Fibroblast of mammary gland (primary cell): ENCODE data around the gene HIRIP3.
A peak's percentile ranks its signal among the peaks of the same experiment; 100 is the strongest.
"Not testable (repeated sequence)": the region's sequence is repeated elsewhere in the genome, so short reads cannot be mapped to it uniquely, and the experiment has no call there.

Source experiments
- DNase-seq: peaks from one replicate; pipeline ENCODE4 v3.0.0-alpha.2; 2010; ENCODE audit warnings: low read depth
- H3K4me3 ChIP-seq: 2 replicates; pipeline ENCODE4 v1.5.1; 2011; ENCODE audit warnings: low read depth, mild to moderate bottlenecking, low read length, moderate library complexity; ENCODE audit not compliant: control insufficient read depth
- TF ChIP-seq, protein P1 (sequence below): conservative IDR thresholded peaks from 2 replicates; pipeline ENCODE4 v1.5.1; 2011; ENCODE audit warnings: low read depth, low read length, inconsistent platforms; ENCODE audit not compliant: control insufficient read depth, insufficient read depth

The HIRIP3 gene

DNA sequence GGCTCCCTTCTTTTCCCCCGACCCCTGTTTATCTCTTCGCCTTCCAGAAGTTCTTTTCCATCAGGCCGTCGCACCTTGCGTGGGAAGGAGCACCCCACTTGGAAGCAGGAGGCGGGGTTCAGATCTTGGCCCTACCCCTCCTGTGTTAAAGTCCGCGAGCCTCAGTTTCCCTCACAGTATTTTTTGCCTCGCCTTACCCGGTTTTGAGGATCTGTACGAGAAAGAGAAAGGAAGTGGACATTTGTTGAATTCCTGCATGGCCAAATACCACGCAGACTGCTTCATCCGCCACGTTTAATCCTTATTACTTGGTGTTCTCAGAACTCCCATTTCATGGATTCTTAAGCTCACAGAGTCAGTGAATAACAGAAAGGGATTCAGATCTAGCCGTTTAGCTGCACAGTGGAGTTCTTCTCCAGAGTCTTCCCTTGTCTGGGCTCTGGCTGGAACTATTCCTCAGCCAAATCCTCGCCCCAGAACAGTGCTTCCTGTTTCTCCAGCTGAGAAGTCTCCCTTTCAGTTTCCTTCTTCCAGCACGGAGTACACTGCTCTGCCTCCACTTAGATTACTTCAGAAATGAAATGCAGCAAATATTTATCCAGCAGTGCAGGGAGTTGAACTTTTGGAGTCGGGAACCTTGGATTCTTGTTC, 32.9 kb downstream of the HIRIP3 start:
- DNase-seq = peak; percentile 40
- TF ChIP-seq, protein P1, sequence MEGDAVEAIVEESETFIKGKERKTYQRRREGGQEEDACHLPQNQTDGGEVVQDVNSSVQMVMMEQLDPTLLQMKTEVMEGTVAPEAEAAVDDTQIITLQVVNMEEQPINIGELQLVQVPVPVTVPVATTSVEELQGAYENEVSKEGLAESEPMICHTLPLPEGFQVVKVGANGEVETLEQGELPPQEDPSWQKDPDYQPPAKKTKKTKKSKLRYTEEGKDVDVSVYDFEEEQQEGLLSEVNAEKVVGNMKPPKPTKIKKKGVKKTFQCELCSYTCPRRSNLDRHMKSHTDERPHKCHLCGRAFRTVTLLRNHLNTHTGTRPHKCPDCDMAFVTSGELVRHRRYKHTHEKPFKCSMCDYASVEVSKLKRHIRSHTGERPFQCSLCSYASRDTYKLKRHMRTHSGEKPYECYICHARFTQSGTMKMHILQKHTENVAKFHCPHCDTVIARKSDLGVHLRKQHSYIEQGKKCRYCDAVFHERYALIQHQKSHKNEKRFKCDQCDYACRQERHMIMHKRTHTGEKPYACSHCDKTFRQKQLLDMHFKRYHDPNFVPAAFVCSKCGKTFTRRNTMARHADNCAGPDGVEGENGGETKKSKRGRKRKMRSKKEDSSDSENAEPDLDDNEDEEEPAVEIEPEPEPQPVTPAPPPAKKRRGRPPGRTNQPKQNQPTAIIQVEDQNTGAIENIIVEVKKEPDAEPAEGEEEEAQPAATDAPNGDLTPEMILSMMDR = no peak
- peak overlapping the region; percentile 75 for H3K4me3 ChIP-seq

DNA sequence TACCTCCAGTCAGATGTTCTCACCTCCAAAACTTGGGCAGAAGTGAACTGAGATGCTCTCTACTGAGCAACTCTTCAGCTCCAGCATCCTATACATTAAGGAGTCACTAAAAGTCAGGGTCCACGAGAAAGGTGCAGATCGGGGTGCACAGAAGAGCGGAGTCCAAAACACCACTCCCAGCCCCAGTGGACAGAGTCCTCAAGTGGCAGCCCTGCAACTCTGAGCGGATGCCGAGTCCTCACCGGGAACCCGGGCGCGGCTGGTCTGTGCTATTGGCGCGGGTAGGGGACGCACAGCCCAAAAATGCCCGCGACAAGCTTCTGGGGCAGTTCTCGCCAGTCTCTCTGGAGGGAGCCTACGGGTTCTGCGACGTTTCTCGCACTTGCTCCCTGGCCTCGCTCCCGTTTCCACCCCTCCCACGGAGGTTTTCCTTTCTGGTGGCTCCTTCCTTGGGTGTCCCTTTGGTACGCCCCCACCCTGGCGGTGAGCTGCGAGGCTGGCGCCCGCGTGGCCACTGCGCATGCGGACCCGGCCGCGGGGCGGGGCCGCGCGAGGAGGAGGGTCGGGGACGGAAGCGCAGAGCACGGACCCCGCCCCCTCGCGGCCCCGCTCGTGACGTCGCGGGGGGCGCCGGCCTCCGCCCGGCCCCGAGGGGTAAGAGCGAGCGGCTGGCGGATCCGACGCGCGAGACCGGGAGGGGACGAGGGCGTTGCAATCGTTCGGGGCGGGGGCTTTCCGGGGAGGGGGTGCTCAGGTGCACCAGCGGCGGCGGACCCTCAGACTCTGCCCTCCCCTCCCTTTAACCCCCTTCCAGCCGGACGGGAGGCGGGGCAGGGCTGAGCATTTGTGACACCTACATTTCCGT, 33.7 kb downstream of the HIRIP3 start, which contains the start of gene TMEM219:
TSS of gene TMEM219 (plus strand) at position 601 of the 865 bp plus-strand sequence. CDS start 1,065 bp downstream, outside the sequence.
- peak within 1 kb of the TSS; percentile 75 for H3K4me3 ChIP-seq
- peak; percentile 71 for DNase-seq
- TF ChIP-seq, protein P1 = peak; percentile 15

DNA sequence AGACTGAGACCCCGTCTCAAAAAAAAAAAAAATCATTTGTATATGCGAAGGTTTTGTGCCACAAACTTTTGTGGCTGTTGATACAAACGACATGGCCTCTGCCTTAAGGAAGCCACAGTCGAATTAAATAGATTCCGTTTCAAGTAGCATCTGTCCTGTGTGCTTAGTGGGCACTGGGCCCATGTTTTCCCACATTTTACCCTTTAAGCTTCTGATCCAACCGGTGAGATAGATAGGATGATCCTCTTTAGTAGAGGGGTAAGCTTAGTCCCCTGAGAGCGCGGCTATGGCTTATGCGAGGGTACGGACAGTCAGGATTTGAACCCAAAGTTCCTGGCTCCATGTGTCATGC, 34.3 kb downstream of the HIRIP3 start:
- no peak for DNase-seq
- TF ChIP-seq, protein P1 = no peak
- H3K4me3 ChIP-seq = peak overlapping the region; percentile 69

DNA sequence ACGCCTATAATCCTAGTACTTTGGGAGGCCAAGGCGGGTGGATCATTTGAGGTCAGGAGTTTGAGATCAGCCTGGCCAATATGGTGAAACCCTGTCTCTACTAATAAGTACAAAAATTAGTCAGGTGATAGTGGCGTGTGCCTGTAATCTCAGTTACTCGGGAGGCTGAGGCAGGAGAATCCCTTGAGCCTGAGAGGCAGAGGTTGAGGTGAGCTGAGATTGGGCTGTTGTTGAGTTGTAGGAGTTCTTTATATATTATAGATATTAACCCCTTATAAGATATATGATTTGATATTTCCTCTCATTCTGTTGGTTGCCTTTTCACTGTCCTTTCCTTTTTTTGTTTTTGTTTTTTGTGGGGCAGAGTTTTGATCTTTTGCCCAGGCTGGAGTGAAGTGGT, 35.6 kb downstream of the HIRIP3 start:
- H3K4me3 ChIP-seq, DNase-seq: not testable (repeated sequence)

DNA sequence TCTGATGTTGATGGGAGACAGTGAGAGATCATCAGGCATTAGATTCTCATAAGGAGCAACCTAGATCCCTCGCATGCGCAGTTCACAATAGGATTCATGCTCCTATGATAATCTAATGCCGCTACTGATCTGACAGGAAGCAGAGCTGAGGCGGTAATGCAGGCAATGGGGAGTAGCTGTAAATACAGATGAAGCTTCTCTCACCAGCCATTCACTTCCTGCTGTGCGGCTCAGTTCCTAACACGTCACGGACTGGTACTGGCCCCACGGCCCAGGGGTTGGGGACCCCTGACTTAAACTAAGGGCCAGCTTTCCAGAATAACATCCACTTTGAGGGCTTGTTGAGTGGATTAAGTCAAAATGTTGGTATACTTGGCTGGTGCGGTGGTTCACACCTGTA, 36.1 kb downstream of the HIRIP3 start:
- TF ChIP-seq, protein P1 = no peak
- no peak overlapping the region for H3K4me3 ChIP-seq
- no peak for DNase-seq

DNA sequence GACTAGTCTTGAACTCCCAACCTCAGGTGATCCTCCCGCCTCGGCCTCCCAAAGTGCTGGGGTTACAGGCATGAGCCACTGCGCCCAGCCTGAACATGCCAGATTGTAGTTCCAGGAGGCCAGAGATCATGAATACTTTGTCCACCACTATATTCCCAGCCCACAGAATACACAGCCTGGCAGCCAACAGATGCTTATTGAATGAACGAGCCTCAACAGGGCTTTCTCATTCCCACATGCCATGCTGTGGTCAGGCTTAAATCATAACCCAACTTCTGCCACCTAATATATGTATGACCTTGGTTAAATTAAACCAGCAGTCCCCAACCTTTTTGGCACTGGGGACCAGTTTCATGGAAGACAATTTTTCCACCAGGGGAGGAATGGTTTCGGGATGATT, 36.7 kb downstream of the HIRIP3 start:
- TF ChIP-seq, protein P1 = no peak
- H3K4me3 ChIP-seq = no peak overlapping the region
- DNase-seq = no peak
